Kidney tubule cell (primary cell): ENCODE results near the gene BMP8B.
A peak's percentile ranks its signal among the peaks of the same experiment; 100 is the strongest.

ENCODE experiments used
- DNase-seq: peaks from one replicate; pipeline ENCODE4 v3.0.0-alpha.2; 2018; ENCODE audit warnings: low spot score

Gene BMP8B

GRCh38 chr1:39758556-39759435 is 29.9 kb downstream of the BMP8B start:
- no peak for DNase-seq

- no peak for DNase-seq
Measured at GRCh38 chr1:39757501-39757900, 31.2 kb downstream of the BMP8B start.

- no peak for DNase-seq
Measured at GRCh38 chr1:39755965-39756659, 32.6 kb downstream of the BMP8B start.

- no peak for DNase-seq
Measured at GRCh38 chr1:39754906-39755504, 33.7 kb downstream of the BMP8B start.

GRCh38 chr1:39754026-39754570 is 34.6 kb downstream of the BMP8B start:
- DNase-seq = no peak

- DNase-seq = no peak
Measured at GRCh38 chr1:39753132-39754025, 35.3 kb downstream of the BMP8B start.

- DNase-seq = no peak
Measured at GRCh38 chr1:39752703-39753102, 36.0 kb downstream of the BMP8B start.

- no peak for DNase-seq
Measured at GRCh38 chr1:39751595-39751994, 37.1 kb downstream of the BMP8B start.

GRCh38 chr1:39745016-39745670 is 43.5 kb downstream of the BMP8B start:
- no peak for DNase-seq

GRCh38 chr1:39738622-39739366 is 49.9 kb downstream of the BMP8B start, which contains the start of gene PPIE:
Gene PPIE (plus strand): TSS chr1:39738882. CDS start chr1:39738901, 19 bp downstream.
- peak; percentile 90 for DNase-seq

- DNase-seq = peak; percentile 38
Measured at GRCh38 chr1:39737546-39738169, 51.0 kb downstream of the BMP8B start.

GRCh38 chr1:39735731-39736130 is 52.9 kb downstream of the BMP8B start:
- DNase-seq = peak; percentile 53

- DNase-seq = peak; percentile 22
Measured at GRCh38 chr1:39733161-39733560, 55.5 kb downstream of the BMP8B start.

- no peak for DNase-seq
Measured at GRCh38 chr1:39732730-39733129, 55.9 kb downstream of the BMP8B start.

- no peak for DNase-seq
Measured at GRCh38 chr1:39729842-39730241, 58.8 kb downstream of the BMP8B start.

GRCh38 chr1:39729030-39729429 is 59.6 kb downstream of the BMP8B start:
- DNase-seq = no peak

- no peak for DNase-seq
Measured at GRCh38 chr1:39727932-39728317, 60.7 kb downstream of the BMP8B start.

GRCh38 chr1:39727221-39727931 is 61.3 kb downstream of the BMP8B start:
- no peak for DNase-seq

GRCh38 chr1:39726600-39726999 is 62.1 kb downstream of the BMP8B start:
- DNase-seq = no peak
